Kidney epithelial cell (primary cell): Measurements from ENCODE around the gene MAP3K9. TPM values are rescaled to one million over a fixed set of nuclear protein-coding genes. Genes with fewer than 3 reads are reported as not detected.
A peak's percentile ranks its signal among the peaks of the same experiment; 100 is the strongest.

Experiments
- DNase-seq: peaks from one replicate; pipeline ENCODE4 v3.0.0-alpha.2; 2010; ENCODE audit warnings: low read depth
- H3K27me3 ChIP-seq: 2 replicates; pipeline ENCODE4 v1.6.0; 2011; ENCODE audit warnings: low read length; ENCODE audit not compliant: control insufficient read depth, insufficient read depth
- H3K36me3 ChIP-seq: 2 replicates; pipeline ENCODE4 v1.5.1; 2011; ENCODE audit warnings: low read length; ENCODE audit not compliant: control insufficient read depth, insufficient read depth
- H3K4me3 ChIP-seq: 2 replicates; pipeline ENCODE4 v1.5.1; 2011; ENCODE audit warnings: low read depth, mild to moderate bottlenecking, control low read depth, low read length
- CTCF ChIP-seq: IDR thresholded peaks from 2 replicates; pipeline ENCODE4 v1.5.1; 2011; ENCODE audit warnings: mild to moderate bottlenecking, moderate library complexity, low read length, control low read depth, inconsistent platforms; ENCODE audit not compliant: insufficient read depth, poor library complexity, severe bottlenecking
- total RNA-seq: library from RNA; depleted of rRNA; stranded (reverse); fragments of >200 nt; gene quantifications from 2 replicates; pipeline ENCODE4 v1.2.3, GENCODE V29; 2015

Gene MAP3K9
- total RNA-seq, 1 donor from 2014 or later, result 10.4 TPM

DNA sequence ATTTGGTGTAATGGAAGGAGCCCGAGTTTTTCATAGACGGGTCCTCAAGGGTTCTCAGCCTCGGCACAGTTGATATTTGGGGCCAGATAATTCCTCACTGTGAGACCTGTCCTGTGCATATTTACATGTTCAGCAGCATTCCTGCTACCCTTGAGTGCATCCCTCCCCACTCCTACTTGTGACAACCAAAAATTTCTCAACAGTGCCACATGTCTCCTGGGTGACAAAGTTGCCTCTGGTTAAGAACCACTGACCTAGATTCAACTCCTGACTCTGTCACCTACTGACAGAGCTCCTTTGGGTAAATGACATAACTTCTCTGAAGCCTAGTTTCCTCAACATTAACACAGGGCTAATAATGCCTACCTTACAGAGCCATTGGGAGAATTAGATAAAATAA lies 107.2 kb downstream of the MAP3K9 start:
- no peak for TF ChIP-seq CTCF
- Histone ChIP-seq H3K27me3 (no peaks in the 10 kb centered on the region), H3K36me3 (no peaks in the 10 kb centered on the region), H3K4me3 (no peak overlapping the region)
- DNase-seq, result peak; percentile 2

DNA sequence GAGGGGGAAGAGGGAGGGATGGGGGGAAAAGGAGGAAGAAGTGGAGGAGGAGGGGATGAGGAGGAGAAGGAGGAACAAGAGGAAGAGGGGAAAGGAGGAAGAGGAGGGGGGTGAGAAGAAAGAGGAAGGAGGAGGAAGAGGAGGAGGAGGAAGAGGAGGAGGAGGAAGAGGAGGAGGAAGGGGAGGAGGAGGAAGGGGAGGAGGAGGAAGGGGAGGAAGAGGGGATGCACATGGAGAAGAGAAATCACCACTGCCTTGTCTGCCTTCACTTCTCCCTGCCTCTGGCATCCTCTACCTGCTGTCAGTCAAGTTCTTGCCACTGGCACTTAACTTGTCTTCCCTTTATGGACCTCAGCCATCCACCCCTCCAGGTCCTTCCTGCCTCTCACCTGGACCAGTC lies 107.7 kb downstream of the MAP3K9 start:
- no peaks in the 10 kb centered on the region for H3K27me3 ChIP-seq
- no peak for TF ChIP-seq CTCF
- no peak for DNase-seq
- H3K36me3 ChIP-seq, result no peaks in the 10 kb centered on the region
- no peak overlapping the region for H3K4me3 ChIP-seq

GRCh38 chr14:70700955-70701585 lies 108.2 kb downstream of the MAP3K9 start:
- Histone ChIP-seq H3K27me3 (no peaks in the 10 kb centered on the region), H3K36me3 (no peaks in the 10 kb centered on the region), H3K4me3 (no peak overlapping the region)
- TF ChIP-seq CTCF, result no peak
- DNase-seq, result no peak

GRCh38 chr14:70699646-70700045 lies 109.7 kb downstream of the MAP3K9 start:
- Histone ChIP-seq H3K4me3 (no peak overlapping the region), H3K36me3 (no peaks in the 10 kb centered on the region), H3K27me3 (no peaks in the 10 kb centered on the region)
- DNase-seq, result no peak
- TF ChIP-seq CTCF, result no peak

- Histone ChIP-seq H3K36me3 (no peaks in the 10 kb centered on the region), H3K27me3 (no peaks in the 10 kb centered on the region), H3K4me3 (no peak overlapping the region)
- TF ChIP-seq CTCF, result no peak
- DNase-seq, result peak; percentile 16
Observed at GRCh38 chr14:70698288-70698687, 111.0 kb downstream of the MAP3K9 start.

GRCh38 chr14:70697701-70698100 lies 111.6 kb downstream of the MAP3K9 start:
- H3K36me3 ChIP-seq, result no peaks in the 10 kb centered on the region
- DNase-seq, result no peak
- H3K27me3 ChIP-seq, result no peaks in the 10 kb centered on the region
- H3K4me3 ChIP-seq, result no peak overlapping the region
- no peak for TF ChIP-seq CTCF
